Measurements from ENCODE around the gene SCAI.
A peak's percentile ranks its signal among the peaks of the same experiment; 100 is the strongest.
"Not testable (repeated sequence)": the region's sequence is repeated elsewhere in the genome, so short reads cannot be mapped to it uniquely, and the experiment has no call there.

Gene SCAI

DNA sequence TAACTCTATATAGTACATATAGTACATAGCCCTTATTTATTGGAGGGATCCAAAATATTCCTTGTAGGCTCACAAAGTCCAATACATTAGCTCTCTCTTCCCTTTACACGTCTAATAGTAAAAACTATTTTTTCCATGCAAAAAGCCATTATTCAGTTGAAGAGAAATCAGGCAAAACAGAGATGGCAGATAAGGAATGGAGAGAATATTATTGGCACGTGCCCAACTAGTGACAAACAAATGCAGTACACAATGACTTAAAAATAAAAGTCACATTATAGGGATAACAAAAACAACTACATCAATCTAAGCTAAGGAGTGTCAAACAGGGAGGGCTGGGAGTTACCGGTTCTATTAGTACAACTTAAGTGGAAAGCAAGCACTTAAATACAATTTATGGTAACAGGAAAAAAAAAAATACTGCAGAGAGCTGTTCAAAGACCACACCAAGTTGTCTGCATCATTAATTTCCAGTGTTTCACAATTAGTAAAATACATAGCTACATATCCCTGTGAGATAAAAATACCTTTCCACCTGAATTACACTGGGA is 4.1 kb upstream of the SCAI start:
- no peak for DNase-seq

DNA sequence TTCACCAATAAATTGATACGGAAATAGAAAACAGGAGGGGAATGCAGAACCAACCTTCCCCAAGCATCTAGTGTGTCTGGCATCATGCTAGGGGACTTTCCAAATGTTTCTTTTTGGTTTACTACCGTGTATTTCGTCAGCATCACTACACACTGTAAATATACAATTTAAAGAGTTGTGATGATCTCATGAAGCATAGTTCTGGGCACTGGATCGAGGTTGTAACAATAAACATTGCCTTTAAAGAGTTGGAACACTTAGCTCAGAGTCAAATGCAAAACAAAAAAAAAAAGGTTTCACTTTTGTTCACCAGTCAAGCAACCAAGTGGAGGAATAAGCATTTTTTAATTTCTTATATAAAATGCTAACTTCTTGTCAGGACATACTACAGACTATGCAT is 2.9 kb upstream of the SCAI start:
- DNase-seq = no peak

DNA sequence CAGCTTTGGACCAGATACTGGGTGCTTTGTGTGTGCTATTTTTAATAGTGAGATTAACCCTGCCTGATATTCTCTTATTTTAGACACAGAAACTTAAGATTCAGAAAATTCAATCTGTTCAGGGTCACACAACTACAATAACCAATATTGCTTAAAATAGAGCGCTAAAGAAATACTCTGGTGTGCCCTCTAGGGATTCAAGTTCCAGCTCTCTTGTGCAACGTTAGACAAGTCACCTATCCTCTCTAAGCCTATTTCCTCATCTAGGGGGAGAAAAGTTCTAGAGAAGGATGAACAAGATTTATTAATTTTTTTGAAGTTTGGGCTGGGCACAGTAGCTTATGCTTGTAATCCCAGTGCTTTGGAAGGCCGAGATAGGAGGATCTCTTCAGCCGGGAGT is 2.1 kb upstream of the SCAI start:
- DNase-seq = no peak

DNA sequence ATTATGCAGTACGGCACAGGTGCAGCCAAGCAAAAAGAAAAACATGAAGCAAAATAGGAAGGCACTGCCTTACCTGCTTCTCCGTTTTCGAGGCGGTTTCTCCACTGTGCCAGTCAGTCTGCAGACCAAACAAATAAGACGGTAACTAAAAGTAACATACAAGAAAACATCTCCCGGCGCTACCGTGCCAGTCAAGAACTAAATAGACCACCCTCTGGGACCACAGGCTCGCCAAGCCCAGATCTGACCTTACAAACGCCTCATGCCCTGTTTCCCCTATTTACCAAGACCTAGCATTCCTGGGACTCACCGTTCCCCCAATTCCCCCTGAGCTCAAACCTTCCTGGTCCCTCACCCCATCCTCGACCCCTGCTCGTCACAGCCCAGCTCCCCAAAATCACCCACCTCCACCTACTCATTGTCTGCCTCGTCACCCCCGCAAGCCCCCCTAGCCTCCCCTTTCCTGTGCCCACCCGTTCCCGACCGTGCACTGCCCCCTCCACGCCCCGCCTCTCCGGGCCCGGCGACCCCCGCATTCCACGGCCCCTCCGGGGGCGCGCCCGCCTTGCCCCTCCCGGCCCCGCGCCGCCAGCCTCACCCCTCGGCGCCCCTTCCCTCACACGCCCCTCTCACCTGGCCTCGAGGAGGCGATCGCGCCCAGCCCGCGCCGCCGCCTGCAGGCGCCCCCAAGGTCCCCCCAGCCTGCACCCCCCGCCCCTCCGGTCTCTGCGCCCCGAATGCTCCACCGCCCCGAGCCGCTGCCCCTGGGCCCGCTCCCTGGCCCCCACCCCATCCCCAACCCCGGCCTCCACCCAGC is 560 bp downstream of the SCAI start:
- peak; percentile 32 for DNase-seq

DNA sequence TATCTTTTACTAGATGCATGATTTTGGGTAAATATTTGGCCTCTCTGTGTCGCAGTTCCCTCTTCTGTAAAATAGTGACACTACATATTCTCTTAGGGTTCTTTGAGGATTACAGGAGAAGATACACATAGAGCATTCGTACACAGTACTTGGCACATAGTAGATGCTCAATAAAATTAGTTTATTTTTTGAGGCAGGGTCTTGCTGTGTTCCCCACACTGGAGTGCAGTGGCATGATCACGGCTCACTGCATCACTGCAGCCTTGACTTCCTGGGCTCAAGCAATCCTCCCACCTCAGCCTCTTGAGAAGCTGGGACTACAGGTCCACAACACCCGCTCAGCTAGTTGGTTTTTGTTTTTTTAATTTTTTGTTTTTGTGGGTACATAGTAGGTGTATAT is 1.6 kb downstream of the SCAI start:
- DNase-seq = no peak

DNA sequence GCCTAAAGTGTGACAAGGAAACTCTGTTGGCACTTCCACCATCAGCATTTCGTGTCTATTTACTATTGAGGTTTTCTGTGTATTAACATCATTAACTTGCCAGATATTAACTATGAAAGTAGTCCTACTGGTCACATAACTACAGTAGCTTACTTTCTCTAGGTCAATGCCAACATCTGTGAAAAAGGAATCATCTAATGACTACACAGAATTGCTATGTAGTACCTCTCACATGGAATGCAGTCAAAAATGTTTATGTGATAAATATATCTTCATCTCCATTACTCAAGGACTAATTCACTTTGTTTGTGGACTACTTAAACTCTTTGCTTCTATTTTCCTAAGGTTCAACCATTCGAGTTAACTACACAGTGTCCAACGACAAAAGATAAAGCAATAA is 2.1 kb downstream of the SCAI start:
- no peak for DNase-seq

DNA sequence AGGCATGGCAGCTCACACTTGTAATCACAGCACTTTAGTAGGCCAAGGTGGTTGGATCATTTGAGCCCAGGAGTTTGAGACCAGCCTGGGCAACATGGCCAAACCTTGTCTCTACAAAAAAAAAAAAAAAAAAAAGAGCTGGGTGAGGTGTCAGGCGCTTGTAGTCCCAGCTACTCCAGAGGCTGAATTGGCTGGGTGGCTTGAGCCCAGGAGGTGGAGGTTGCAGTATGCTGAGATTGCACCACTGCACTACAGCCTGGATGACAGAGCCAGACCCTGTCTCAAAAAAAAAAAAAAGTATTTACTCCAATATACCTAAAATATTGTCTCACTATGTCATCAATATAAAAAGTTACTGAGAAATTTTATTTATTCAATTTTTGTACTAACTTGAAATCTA is 2.8 kb downstream of the SCAI start:
- no peak for DNase-seq

DNA sequence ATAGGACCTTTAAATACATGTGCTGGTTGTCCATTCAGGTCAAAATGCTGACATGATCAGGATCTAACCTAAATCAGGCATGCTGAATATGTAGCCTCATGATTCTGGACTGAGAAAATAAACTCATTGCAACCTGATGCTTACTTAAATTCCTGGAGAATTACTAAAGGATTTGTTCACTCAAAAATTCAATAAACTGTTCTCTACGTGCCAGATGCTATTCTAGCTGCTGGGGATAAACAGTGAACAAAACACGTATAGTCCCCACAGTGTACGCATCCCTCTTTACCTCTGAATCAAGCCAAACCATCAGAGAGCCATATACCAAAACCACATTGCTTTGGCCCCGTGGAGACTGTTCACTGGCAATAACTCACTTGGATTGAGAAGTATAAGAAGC is 6.1 kb downstream of the SCAI start:
- DNase-seq = no peak

DNA sequence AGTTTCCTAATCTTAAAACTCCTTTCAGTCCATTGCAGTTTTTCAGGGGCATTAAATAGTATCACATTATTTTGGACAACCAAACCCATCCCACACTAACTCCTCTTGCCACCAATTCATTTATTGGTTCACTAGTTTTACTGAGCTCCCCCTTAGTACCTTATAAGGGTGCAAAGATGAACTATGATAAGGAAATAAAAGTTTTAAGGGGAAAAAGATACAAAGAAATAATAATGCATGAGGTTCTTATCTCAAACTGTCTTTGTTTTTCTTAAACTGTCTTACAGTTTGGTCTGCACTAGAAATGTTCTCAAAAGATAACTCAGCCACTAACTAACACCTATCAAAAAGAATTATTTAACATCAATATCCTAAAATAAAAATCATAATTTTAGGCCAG is 8.4 kb downstream of the SCAI start:
- no peak for DNase-seq

DNA sequence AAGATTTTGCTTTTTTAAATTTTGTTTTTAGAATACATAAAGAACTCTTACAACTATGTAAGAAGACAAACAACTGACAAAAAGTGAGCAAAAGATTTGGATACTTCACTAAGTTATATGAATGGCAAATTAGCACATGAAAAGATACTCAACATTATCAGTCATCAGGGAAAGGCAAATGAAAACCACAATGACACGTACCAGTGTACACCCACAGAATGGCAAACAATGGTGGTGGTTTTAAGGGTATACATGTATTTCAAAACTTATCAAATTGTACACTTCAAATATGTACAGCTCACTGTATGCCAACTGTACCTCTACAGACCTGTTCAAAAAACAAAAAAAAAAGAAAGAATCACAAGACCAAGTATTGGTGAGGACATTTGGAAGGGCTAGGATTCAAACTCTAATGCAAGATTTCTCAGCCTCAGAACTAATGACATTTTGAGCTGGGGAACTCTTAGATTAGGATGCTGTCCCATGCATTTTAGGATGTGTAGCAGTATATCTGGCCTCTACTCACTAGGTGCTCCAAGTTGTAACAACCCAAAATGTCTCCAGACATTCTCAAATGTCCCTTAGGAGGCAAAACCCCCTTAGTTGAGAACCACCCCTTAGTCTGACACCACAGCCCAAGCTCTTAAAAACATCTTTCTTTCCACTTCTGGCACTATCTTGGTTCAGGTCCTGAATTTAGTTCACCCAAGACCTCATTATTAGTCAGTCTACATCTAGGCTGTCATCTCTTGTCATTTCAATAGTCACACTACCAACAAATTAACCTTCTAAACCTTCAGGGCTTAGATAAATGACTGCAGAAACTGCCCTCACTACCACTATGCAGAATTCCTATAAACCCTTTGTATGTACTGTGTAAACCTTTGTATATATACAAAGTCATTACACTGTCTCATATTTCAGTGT is 9.7 kb downstream of the SCAI start:
- DNase-seq = no peak

DNA sequence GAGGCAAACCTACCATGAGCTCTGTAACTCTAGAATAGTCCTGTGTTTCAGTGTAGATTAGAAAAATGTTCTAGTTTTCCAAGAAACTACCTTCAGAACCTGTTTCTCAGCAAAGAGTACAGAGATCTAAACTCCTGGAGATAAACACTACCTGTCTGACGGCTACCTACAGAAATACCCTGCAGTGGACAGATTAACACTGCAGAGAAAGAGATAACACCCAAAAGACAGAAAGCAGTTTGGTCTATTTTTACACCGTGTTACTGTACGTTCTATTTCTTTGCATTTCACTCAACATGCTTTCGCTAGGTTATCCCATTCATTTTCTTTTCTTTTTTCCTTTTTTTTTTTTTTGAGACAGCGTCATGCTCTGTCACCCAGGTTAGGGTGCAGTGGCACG is 11.6 kb downstream of the SCAI start:
- DNase-seq = peak; percentile 23

DNA sequence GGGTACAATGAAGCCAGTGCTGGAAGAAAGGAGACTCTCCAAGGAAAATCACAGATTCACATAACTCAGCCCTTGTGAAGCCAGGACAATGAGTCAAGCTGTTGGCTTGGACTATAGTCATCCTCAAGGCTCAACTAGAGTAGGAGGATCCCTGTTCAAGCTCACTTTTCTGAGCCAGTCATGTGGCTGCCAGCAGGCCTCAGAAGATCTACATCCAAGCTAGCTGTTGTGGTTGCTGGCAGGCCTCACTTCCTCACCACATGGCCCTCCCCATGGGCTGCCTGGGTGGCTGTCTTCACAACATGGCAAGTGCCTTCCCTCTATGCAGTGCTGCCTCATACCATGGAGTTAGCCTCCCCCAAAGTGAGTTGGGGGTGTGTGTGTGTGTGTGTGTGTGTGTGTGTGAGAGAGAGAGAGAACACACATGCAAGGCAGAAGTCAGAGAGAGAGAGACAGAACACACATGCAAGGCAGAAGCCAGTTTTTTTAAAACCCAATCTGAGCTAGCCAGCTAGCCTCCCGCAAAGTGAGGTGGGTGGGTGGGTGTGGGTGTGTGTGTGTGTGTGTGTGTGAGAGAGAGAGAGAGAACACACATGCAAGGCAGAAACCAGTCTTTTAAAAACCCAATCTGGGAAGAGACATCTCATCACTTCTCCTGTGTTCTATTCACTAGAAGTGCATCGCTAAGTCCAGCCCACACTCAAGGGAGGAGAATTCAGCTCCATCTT is 17.1 kb downstream of the SCAI start:
- DNase-seq = peak; percentile 96

DNA sequence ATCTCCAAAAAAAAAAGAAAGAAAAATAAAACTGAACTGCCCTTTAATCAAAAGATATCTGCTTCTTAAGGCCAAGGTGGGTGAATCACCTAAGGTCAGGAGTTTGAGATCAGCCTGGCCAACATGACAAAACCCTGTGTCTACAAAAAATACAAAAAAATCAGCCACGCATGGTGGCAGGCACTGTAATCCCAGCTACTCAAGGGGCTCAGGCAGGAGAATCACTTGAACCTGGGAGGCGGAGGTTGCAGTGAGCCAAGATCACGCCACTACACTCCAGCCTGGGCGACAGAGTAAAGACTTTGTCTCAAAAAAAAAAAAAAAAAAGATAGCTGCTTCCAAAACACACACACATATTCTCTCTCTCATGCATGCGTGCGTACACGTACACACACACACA is 17.8 kb downstream of the SCAI start:
- no peak for DNase-seq

DNA sequence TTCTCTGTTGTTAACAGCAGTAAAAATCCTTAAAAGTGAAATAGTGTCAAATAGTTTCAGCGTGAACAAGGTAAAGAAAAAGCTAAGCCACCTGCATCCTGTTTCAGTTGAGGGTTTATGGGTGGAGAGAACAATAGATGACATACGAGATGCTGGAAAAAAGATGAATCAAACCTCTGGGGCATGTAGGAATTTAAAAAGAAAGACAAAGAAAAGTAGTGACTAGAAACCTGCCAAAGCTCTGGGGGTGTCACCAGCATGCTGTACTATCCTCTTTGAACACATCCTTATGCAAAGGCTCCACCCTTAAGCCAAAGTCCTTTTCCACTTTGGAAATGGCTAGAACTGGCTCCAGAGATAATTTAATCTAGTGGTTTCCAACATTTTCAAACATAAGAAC is 22.2 kb downstream of the SCAI start:
- DNase-seq = no peak

DNA sequence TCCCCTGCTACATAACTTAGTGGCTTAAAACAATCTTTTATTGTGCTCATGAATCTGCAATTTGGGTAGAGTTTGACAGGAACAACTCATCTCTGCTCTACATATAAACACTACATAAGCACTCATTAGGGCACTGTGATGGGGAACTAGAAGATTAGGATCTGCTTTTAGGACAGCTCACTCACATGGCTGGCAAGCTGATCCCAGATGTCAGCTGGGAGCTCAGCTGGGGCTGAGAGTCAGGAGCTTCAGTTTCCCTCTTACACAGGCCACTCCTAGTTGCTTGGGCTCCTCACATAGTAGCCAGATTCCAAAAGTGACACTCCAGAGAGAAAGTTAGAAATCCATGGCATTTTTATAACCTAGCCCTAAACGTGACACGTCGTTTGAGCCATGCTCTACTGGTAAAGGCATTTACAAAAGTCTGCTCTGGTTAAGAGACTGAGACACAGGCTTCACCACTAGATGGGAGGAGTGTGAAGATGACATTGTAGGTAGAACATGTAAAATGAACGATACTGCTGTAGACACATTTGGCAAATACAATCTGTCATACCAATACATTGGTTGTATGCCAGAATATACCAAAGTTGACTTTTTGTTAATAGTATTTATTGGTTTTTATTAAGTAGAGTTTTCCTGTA is 23.6 kb downstream of the SCAI start:
- DNase-seq = peak; percentile 78

DNA sequence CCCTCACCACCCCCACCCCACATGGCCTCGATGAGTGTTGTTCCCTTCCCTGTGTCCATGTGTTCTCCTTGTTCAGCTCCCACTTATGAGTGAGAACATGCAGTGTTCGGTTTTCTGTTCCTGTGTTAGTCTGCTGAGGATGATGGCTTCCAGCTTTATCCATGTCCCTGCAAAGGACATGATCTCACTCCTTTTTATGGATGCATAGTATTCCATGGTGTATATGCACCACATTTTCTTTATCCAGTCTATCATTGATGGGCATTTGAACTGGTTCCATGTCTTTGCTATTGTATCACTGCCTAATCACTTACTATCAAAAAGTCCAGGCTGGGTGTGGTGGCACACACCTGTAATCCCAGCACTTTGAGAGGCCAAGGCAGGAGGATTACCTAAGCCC is 24.6 kb downstream of the SCAI start:
- DNase-seq = not testable (repeated sequence)

DNA sequence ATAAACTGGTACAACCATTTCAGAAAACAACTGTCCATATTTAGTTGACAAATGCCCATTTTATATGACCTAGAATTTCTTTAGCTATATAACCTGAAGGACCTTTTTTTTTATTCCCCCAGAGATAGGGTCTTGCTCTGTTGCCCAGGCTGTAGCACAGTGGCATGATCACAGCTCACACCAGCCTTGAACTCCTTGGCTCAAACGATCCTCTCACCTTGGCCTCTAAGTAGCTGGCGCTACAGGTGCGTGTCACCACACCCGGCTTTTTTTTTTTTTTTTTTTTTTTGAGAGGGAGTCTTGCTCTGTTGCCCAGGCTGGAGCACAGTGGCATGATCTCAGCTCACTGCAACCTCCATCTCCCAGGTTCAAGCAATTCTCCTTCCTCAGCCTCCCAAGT is 28.8 kb downstream of the SCAI start:
- not testable (repeated sequence) for DNase-seq

DNA sequence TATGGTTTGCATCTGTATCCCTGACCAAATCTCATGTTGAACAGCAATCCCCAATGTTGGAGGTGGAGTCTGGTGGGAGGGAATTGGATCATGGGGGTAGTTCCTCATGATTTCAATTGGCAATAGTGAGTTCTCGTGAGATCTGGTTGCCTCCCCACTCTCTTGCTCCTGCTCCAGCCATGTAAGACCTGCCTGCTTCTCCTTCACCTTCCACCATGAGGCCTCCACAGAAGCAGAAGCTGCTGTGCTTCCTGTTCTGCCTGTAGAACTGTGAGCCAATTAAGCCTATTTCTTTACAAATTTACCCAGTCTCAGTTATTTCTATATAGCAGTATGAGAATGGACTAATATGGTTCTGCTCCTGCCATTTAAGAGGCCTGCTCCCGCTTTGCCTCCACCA is 32.9 kb downstream of the SCAI start:
- no peak for DNase-seq

DNA sequence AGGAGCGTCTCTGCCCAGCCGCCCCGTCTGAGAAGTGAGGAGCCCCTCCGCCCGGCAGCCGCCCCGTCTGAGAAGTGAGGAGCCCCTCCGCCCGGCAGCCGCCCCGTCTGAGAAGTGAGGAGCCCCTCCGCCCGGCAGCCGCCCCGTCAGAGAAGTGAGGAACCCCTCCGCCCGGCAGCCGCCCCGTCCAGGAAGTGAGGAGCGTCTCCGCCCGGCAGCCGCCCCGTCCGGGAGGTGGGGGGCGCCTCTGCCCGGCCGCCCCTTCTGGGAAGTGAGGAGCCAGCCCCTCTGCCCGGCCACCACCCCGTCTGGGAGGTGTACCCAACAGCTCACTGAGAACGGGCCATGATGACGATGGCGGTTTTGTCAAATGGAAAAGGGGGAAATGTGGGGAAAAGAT is 34.8 kb downstream of the SCAI start:
- DNase-seq = not testable (repeated sequence)

DNA sequence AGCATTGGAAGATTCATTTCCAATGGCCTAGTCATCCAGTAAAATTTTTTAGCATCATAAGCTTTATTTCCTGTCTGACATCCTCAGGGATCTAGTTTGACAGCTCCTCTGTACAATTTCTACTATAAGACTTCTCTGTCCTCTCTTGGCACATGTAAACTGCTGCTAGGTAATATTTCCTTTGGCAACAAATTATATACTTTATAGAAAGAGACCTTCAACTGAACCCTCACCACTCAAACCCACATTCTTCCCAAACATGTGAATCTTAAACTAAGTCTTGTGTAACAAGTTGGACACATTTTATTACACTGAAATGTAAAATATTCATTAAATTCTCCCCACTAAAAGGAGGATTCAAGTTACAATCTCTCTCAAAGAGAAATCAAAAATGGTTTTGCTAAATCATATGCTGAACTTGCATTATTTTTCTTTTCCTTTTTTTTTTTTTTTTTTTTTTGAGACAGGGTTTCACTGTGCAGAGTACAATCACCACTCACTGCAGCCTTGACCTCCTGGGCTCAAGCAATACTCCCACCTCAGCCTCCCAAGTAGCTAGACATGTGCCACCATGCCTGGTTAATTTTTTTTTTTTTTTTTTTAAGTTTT is 36.9 kb downstream of the SCAI start:
- DNase-seq = no peak

DNA sequence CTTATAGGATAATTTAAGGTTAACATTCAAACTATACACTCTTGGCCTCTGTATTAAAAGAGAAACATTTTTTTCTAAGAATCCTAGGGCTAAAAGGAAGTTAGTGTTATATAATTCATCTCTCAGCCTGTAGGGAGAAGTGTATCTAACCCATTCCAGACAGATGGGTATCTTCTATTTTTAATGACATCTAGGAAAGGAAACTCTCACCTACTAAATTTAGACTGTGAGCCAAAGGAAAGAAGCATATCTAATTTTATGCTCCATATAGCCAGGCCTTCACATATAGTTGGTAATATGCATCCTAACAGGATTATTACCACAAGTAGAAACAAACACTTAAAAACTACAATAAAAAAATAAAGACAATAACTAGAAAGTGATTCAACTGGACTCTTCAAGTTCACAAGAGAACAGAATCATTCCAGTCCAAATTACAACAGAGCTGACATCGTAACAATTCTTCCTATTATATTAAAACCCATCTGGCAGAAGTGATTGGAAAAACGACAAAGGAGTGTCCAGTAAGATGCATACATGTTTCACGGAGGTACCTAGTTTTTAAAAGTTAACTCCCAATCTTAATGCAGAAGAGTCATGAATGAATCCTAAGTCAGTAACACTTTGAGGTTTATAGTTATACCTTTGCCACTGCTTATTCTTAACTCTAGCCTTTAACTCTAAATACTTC is 39.4 kb downstream of the SCAI start:
- no peak for DNase-seq

DNA sequence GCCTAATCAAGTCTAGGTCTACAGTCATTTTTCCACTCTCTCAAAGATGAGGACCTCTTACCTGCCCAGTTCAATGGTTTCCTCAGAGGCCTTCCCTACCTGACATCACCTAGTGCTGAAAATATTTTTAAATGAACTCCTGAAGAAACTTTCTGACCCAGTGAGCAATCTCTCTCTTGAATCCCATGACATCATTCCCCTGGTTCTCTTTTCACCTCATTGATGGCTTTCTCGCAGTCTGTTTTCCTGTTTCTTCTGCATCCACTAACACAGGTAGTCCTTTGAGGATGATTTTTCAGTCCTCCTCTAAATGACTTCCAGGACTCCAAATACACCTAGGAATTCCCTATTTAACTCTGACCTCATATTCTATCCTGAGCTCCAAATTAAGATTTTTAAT is 40.3 kb downstream of the SCAI start:
- no peak for DNase-seq

Measured in OCI-M1 (cell line).